ENCODE results near the gene MRPL49. TPM values are rescaled to one million over a fixed set of nuclear protein-coding genes. Genes with fewer than 3 reads are reported as not detected.

MRPL49 gene
- total and polyA plus RNA-seq, 2 of the 13 experiments (the other 11 are each of a cell fraction or from before 2014, with no cell fraction given) = 39.2 to 53.3 TPM

- TF ChIP-seq ZBTB39 (CRISPR knock-in tag; IDR thresholded peaks at IDR 0.05) (no peak), ARID4A (CRISPR knock-in tag; IDR thresholded peaks at IDR 0.05; ENCODE audit: borderline replicate concordance) (no peak), KDM2A (CRISPR knock-in tag; IDR thresholded peaks at IDR 0.05; ENCODE audit: borderline replicate concordance, low read depth) (no peak), STAT5B (CRISPR knock-in tag; IDR thresholded peaks at IDR 0.05) (no peak)
Observed at GRCh38 chr11:65100674-65101350, 21.3 kb upstream of the MRPL49 start (continued).

Data from HepG2 (cell line).